Measurements from ENCODE around the gene ALDOA.
"Not testable (repeated sequence)": the region's sequence is repeated elsewhere in the genome, so short reads cannot be mapped to it uniquely, and the experiment has no call there.

ALDOA gene

GRCh38 chr16:30092373-30093010, 26.9 kb downstream of the ALDOA start:
- peak; percentile 80 for DNase-seq

GRCh38 chr16:30094541-30095165, 29.1 kb downstream of the ALDOA start:
- DNase-seq, result no peak

- no peak for DNase-seq
Observed at GRCh38 chr16:30095166-30096078, 29.9 kb downstream of the ALDOA start.

GRCh38 chr16:30096105-30096861, 30.7 kb downstream of the ALDOA start, which contains the start of gene YPEL3:
TSS of gene YPEL3 (minus strand) at chr16:30096213. CDS start at chr16:30095482, 731 bp downstream.
- DNase-seq, result no peak

GRCh38 chr16:30096862-30097563, 31.5 kb downstream of the ALDOA start:
- DNase-seq, result no peak

- DNase-seq, result no peak
Observed at GRCh38 chr16:30104090-30104489, 38.5 kb downstream of the ALDOA start.

GRCh38 chr16:30104492-30104891, 38.9 kb downstream of the ALDOA start:
- DNase-seq, result no peak

GRCh38 chr16:30108059-30108850, 42.7 kb downstream of the ALDOA start:
- DNase-seq, result no peak

GRCh38 chr16:30110661-30111060, 45.1 kb downstream of the ALDOA start:
- no peak for DNase-seq

- no peak for DNase-seq
Observed at GRCh38 chr16:30112197-30113030, 46.9 kb downstream of the ALDOA start.

- DNase-seq, result no peak
Observed at GRCh38 chr16:30113031-30113710, 47.6 kb downstream of the ALDOA start, which contains the start of gene GDPD3. TSS of gene GDPD3 (minus strand) at chr16:30113537. CDS start at chr16:30113478, 59 bp downstream.

- DNase-seq, result no peak
Observed at GRCh38 chr16:30113711-30114333, 48.3 kb downstream of the ALDOA start.

- no peak for DNase-seq
Observed at GRCh38 chr16:30114411-30114810, 48.9 kb downstream of the ALDOA start.

GRCh38 chr16:30114833-30115232, 49.3 kb downstream of the ALDOA start:
- not testable (repeated sequence) for DNase-seq

- no peak for DNase-seq
Observed at GRCh38 chr16:30115238-30115637, 49.7 kb downstream of the ALDOA start.

GRCh38 chr16:30116291-30117207, 51.0 kb downstream of the ALDOA start:
- DNase-seq, result no peak

- no peak for DNase-seq
Observed at GRCh38 chr16:30117768-30118167, 52.2 kb downstream of the ALDOA start.

GRCh38 chr16:30119428-30119827, 53.9 kb downstream of the ALDOA start:
- DNase-seq, result no peak

Data from SIG-M5 (cell line).